A204.1 (cell line): ENCODE results near the gene MCUB.
"Not testable (repeated sequence)": the region's sequence is repeated elsewhere in the genome, so short reads cannot be mapped to it uniquely, and the experiment has no call there.

Experiments
- FAIRE-seq: peaks from 2 replicates; lab custom pipeline; 2012; peaks lifted over from hg19 to GRCh38; lab: Jason Lieb, UNC

The MCUB gene

GRCh38 chr4:109631532-109632108 is 71.6 kb downstream of the MCUB start:
- FAIRE-seq = no peak

- no peak for FAIRE-seq
Observed at GRCh38 chr4:109640644-109641043, 80.6 kb downstream of the MCUB start.

GRCh38 chr4:109645874-109646710 is 86.0 kb downstream of the MCUB start:
- FAIRE-seq = no peak

DNA sequence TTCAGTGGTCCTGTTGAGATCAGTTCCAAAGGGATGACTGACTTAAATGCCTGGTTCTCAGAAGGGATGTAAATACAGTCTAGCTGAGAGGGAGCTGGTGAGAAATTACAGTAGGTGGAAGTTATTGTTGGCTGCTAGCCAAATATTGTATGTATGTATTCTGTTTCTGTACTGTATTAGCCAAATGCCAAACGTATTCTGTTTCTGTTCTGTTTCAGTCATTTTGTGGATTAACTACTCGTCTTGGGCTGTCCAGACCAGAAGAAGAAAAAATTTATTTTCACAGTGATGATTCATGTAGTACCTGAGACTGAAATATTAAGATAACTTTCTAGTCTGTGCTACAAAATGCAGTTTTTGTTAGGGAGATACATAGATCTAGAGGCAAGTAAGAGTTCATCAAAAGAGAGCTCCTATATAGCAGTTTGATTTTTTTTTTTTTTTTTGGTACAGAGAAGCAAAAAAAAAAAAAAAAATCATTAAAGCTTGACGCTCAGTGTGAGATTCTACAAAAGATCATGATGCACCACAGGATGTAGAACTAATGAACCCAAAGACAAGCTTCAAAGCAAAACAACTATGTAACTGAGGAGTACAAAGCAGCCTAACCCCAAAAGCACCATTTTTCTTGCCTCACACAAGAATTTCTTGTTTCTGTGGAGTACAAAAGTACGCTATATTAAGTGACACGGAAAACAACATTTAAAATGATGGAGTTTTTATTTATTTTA is 88.4 kb downstream of the MCUB start:
- FAIRE-seq = no peak

- no peak for FAIRE-seq
Observed at GRCh38 chr4:109648997-109649575, 89.0 kb downstream of the MCUB start.

DNA sequence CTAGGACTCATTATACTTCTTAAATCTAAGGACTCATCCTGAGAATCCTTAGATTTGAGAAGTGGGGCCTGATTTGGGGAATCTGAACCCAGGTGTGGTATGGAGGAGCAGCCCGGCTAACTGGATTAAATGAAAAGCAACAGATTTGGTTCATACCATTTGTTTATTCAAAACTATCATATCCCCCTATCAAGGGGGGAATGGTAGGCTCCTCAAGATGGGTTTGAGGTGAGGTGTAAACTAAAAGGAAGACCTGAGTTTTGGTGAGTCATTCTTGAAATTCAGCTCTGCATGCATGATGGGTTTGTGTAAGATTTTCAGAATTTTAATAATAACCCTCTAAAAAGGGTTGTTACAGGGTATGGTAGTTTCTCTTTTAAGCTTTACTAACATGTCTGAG is 89.8 kb downstream of the MCUB start:
- FAIRE-seq = no peak

GRCh38 chr4:109655396-109655795 is 95.3 kb downstream of the MCUB start:
- no peak for FAIRE-seq

GRCh38 chr4:109657854-109658418 is 97.9 kb downstream of the MCUB start:
- no peak for FAIRE-seq

DNA sequence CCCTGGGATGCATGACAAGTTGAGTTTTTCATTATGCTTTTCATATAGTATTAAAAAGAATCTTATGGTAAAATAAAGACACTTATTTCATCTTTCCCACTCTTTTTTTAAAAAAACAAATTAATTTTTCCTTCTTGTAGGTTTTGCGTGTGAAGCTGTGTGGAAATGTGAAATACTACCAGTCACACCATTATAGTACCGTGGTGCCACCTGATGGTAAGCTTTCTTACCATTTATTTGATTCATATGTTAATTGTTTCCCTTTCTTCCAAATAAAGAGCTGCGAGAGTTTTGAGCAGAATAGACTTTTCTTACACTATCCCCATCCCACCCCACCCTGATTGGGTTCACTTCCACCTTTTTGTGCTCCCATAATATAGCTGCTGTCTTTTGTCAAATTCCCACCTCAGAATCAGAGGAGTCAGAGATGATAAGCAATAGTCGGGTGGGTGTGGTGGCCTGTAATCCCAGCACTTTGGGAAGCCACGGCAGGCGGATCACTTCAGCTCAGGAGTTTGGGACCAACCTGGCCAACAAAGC is 98.9 kb downstream of the MCUB start:
- FAIRE-seq = no peak

GRCh38 chr4:109662116-109662515 is 102.1 kb downstream of the MCUB start:
- FAIRE-seq = no peak

DNA sequence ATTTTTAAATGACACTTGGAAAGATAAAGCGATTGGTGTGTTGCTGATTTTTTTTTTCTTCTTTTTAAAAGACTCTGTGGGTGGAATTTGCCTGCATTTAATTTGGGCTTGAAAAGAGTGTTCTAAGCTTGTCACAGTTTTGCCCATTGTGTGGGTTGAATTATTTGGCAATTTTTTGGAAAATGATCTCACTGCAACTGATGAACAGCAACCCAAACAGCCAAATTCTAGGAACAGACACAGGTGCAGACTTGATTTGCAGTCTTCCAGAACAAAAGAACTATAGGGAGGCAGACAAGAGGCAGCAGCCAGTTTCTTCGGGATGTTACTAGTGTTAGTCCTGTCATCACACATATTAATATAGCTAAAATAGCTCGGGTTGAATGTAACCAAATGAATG is 102.7 kb downstream of the MCUB start:
- no peak for FAIRE-seq

- FAIRE-seq = no peak
Observed at GRCh38 chr4:109665783-109666485, 105.9 kb downstream of the MCUB start.

DNA sequence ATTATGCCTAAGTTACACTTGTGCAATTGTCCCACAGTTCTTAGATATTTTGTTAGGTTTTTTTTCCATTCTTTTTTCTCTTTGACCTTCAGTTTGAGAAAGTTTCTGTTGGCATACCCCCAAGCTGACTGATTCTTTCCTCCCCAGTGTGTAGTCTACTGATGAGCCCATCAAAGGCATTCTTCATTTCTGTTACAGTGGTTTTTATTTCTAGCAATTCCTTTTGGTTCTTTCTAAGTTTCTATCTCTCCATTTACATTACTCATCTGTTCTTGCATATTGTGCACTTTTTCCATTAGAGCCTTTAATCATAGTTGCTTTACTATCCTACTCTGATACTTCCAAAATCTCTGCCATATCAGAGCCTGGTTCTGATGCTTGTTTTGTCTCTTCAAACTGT is 111.3 kb downstream of the MCUB start:
- FAIRE-seq = no peak

DNA sequence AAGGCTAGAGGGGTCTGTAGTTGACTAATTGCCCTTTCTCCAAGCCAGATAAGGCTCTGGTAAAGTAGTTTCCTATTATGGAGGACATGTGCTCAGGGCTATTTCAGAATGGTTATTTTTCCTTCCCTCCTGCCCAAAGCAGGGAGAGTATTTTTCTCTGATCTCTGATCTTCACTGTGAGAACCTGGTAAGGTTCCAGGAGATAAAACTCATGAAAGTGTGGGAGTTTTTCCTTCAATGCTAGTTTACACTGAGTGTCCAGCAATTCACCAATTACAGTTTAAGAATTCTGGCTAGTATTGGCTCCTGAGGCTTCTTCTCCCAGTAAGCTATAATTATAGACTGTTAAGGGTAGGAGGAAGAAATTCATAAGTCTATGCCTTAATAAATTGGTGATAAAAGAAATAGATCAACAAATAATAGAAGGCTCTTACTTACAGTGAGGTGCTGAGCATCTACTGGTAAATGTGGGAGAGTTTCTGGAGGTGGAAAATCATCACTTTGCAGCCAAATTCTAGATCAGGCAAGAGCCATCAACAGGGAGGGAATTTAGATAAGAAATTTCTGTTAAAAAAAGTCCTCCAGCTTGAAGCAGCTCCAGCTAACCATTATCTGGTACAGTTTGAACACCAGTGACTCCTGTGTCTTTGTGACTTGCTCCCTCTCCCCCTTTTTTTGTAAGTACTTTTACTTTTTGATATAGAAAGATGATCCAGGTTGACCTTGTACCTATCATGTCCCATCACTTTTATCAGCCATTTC is 112.3 kb downstream of the MCUB start:
- FAIRE-seq = no peak

DNA sequence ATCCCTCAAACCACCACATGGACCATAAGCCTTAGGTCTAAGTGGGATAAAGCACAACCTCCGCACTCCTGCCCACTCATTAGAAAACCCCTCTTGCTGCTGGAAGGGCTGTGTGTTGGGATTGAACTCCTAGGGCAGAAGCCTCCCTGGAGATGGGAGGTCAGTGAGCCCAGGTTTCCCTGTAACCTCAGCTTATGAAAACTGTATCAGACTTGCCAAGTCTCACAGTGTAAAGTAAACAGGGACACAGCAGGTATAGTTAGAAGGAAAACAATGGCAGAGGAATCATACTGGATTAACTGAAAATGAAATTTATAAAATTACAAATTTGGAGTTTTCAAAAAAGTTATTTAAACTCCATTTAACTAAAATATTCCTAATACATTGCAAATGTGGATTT is 113.3 kb downstream of the MCUB start:
- no peak for FAIRE-seq

DNA sequence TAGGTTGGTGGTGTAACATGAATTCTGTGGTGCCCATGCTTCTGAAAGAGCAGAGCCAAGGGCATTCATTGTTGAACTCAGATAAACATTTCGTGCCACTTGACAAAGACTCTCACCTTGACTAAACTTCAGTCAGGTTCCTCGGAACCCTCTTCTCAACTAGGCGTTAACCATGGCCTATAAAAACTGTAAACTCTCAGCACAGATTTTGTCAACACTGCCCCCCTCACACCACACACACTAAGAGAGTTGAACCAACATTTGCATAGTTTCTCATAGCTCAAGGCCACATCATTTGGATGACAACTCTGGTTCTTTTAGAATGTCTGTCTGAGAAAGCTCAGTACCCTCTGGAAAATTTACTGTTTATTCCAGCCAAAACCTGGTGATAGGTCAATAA is 115.1 kb downstream of the MCUB start:
- FAIRE-seq = no peak

- FAIRE-seq = no peak
Observed at GRCh38 chr4:109675843-109676242, 115.8 kb downstream of the MCUB start.

DNA sequence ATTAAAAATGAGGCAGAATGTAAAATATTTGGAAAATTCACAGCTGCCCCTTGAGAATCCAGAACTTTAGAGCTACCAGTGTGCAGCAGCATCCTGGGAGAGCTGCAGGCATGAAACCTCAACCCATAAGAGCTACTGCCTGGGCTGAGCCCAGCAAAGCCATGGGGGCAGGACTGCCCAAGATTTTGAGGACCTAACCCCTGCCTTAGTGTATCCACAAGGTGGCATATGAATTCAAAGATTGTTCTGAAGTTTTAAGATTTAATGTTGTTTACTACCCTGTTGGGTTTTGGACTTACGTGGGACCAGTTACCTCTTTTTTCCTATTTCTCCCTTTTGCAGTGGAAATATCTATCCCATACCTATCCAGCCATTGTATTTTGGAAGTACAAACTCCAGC is 116.8 kb downstream of the MCUB start:
- FAIRE-seq = no peak

GRCh38 chr4:109678472-109678871 is 118.4 kb downstream of the MCUB start:
- FAIRE-seq = not testable (repeated sequence)

- FAIRE-seq = not testable (repeated sequence)
Observed at GRCh38 chr4:109678925-109679324, 118.9 kb downstream of the MCUB start.

DNA sequence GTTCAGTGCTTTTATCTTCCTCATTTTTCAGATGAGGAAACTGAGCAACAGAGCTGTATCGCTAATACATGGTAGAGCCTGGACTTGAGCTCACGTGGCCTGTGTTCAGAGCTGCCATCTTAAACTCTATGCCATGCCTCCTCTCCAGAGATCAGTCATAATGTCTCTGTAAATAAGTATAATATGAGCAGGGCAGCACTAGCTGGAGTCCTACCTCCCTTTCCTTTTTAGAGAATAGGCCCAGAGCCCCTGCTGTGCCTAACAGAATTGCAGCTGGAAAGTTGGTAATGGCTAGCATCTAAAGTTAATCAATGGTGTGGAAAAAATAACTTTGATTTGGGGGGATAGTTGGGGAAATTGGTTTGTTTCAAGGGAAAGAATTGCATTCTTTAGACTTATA is 122.8 kb downstream of the MCUB start:
- no peak for FAIRE-seq
